ENCODE results near the gene STX19. TPM values are rescaled to one million over a fixed set of nuclear protein-coding genes. Genes with fewer than 3 reads are reported as not detected.

The STX19 gene
- total RNA-seq, 1 experiment from 2014 or later = not detected

GRCh38 chr3:94008253-94008652, 20.1 kb downstream of the STX19 start:
- Histone ChIP-seq H2AFZ (ENCODE audit: low read length) (no peak overlapping the region), H3K79me2 (ENCODE audit: low read length) (no peaks in the 10 kb centered on the region), H3K36me3 (ENCODE audit: low read depth, low read length) (no peaks in the 10 kb centered on the region), H3K4me2 (ENCODE audit: low read length) (no peak overlapping the region), H3K9me2 (replicated peaks; ENCODE audit: low read length) (no peaks in the 10 kb centered on the region), H3F3A (ENCODE audit: low read length, unreplicated experiment) (no peaks in the 10 kb centered on the region), H3K9me3 (ENCODE audit: low read length) (no peaks in the 10 kb centered on the region), H3K27me3 (ENCODE audit: low read length) (no peaks in the 10 kb centered on the region), H3K27ac (ENCODE audit: low read length) (no peak overlapping the region), H3K9ac (ENCODE audit: low read length) (no peak overlapping the region), H3K4me1 (ENCODE audit: insufficient read depth, low read length) (no peaks in the 10 kb centered on the region), H4K20me1 (ENCODE audit: low read length) (no peaks in the 10 kb centered on the region), H3K4me3 (ENCODE audit: low read length) (no peak overlapping the region)
- TF ChIP-seq EZH2phosphoT487 (IDR thresholded peaks at IDR 0.05; ENCODE audit: borderline replicate concordance, low read length) (no peak), CTCF (conservative IDR thresholded peaks at IDR 0.05; ENCODE audit: low read depth, low read length) (no peak), EZH2 (IDR thresholded peaks at IDR 0.05; ENCODE audit: low read length, unreplicated experiment) (no peak)
- CTCF ChIA-PET = no interaction called here
- POLR2A ChIA-PET (ENCODE audit: unreplicated experiment) = no interaction called here
- no TSS peak for BruUV-seq (replicated peaks)
- no peak for ATAC-seq
- DNase-seq = no peak
- intact Hi-C loops (cut with micrococcal nuclease) = loop anchor here (10.0 kb wide), 1 partner anchor 167 kb away; no protein-coding TSS in a partner anchor

- H3K9me2 ChIP-seq (replicated peaks; ENCODE audit: low read length) = no peaks in the 10 kb centered on the region
- TF ChIP-seq CTCF (conservative IDR thresholded peaks at IDR 0.05; ENCODE audit: low read depth, low read length) (peak; percentile 96), EZH2 (IDR thresholded peaks at IDR 0.05; ENCODE audit: low read length, unreplicated experiment) (no peak)
- no peaks in the 10 kb centered on the region for H3K9me3 ChIP-seq (ENCODE audit: low read length)
- ChIA-PET CTCF (interaction anchor here (0.7 kb wide), 1 partner anchor 15 kb away, joined by 3 read pairs; no protein-coding TSS in a partner anchor), POLR2A (ENCODE audit: unreplicated experiment) (interaction anchor here (0.6 kb wide), 1 partner anchor 21 kb away, joined by 5 read pairs; no protein-coding TSS in a partner anchor)
- no peaks in the 10 kb centered on the region for H3K36me3 ChIP-seq (ENCODE audit: low read depth, low read length)
- H3K4me1 ChIP-seq (ENCODE audit: insufficient read depth, low read length) = no peaks in the 10 kb centered on the region
- intact Hi-C loops (cut with micrococcal nuclease) = loop anchor here (1.0 to 10.0 kb wide), 5 partner anchors 20 to 170 kb away; partner anchors contain the start of gene NSUN3
- H3K9ac ChIP-seq (ENCODE audit: low read length) = no peak overlapping the region
- H3K4me3 ChIP-seq (ENCODE audit: low read length) = peak overlapping the region; percentile 44; the same call in 1 of the 2 replicates
- ATAC-seq (peak; percentile 89), DNase-seq (peak; percentile 70)
- no TSS peak for BruUV-seq (replicated peaks)
- H3K27ac ChIP-seq (ENCODE audit: low read length) = no peak overlapping the region
- H3K79me2 ChIP-seq (ENCODE audit: low read length) = no peaks in the 10 kb centered on the region
- no peaks in the 10 kb centered on the region for H3K27me3 ChIP-seq (ENCODE audit: low read length)
- peak overlapping the region; percentile 69 for H2AFZ ChIP-seq (ENCODE audit: low read length)
- H3F3A ChIP-seq (ENCODE audit: low read length, unreplicated experiment) = no peaks in the 10 kb centered on the region
- H3K4me2 ChIP-seq (ENCODE audit: low read length) = peak overlapping the region; percentile 64
- no peaks in the 10 kb centered on the region for H4K20me1 ChIP-seq (ENCODE audit: low read length)
Measured at GRCh38 chr3:94004301-94004910, 24.0 kb downstream of the STX19 start.

- Histone ChIP-seq H3K27ac (ENCODE audit: low read length) (no peak overlapping the region), H2AFZ (ENCODE audit: low read length) (no peak overlapping the region), H3K4me2 (ENCODE audit: low read length) (no peak overlapping the region), H3K9me2 (replicated peaks; ENCODE audit: low read length) (no peaks in the 10 kb centered on the region), H3K9ac (ENCODE audit: low read length) (no peak overlapping the region), H4K20me1 (ENCODE audit: low read length) (no peaks in the 10 kb centered on the region), H3K36me3 (ENCODE audit: low read depth, low read length) (no peaks in the 10 kb centered on the region), H3K79me2 (ENCODE audit: low read length) (no peaks in the 10 kb centered on the region), H3K4me3 (ENCODE audit: low read length) (no peak overlapping the region), H3F3A (ENCODE audit: low read length, unreplicated experiment) (no peaks in the 10 kb centered on the region), H3K4me1 (ENCODE audit: insufficient read depth, low read length) (no peaks in the 10 kb centered on the region), H3K27me3 (ENCODE audit: low read length) (no peaks in the 10 kb centered on the region), H3K9me3 (ENCODE audit: low read length) (no peaks in the 10 kb centered on the region)
- DNase-seq (no peak), ATAC-seq (no peak)
- CTCF ChIA-PET = no interaction called here
- intact Hi-C loops (cut with micrococcal nuclease) = loop anchor here (10.0 kb wide), 1 partner anchor 173 kb away; no protein-coding TSS in a partner anchor
- POLR2A ChIA-PET (ENCODE audit: unreplicated experiment) = no interaction called here
- TF ChIP-seq CTCF (conservative IDR thresholded peaks at IDR 0.05; ENCODE audit: low read depth, low read length) (no peak), EZH2phosphoT487 (IDR thresholded peaks at IDR 0.05; ENCODE audit: borderline replicate concordance, low read length) (no peak), EZH2 (IDR thresholded peaks at IDR 0.05; ENCODE audit: low read length, unreplicated experiment) (no peak)
- no TSS peak for BruUV-seq (replicated peaks)
Measured at GRCh38 chr3:94001827-94002495, 26.4 kb downstream of the STX19 start.
